ENCODE measurements around the gene ZNF507.
"Not testable (repeated sequence)": the region's sequence is repeated elsewhere in the genome, so short reads cannot be mapped to it uniquely, and the experiment has no call there.

ZNF507 gene

GRCh38 chr19:32377088-32377487, 31.7 kb downstream of the ZNF507 start:
- TF ChIP-seq, protein P1, sequence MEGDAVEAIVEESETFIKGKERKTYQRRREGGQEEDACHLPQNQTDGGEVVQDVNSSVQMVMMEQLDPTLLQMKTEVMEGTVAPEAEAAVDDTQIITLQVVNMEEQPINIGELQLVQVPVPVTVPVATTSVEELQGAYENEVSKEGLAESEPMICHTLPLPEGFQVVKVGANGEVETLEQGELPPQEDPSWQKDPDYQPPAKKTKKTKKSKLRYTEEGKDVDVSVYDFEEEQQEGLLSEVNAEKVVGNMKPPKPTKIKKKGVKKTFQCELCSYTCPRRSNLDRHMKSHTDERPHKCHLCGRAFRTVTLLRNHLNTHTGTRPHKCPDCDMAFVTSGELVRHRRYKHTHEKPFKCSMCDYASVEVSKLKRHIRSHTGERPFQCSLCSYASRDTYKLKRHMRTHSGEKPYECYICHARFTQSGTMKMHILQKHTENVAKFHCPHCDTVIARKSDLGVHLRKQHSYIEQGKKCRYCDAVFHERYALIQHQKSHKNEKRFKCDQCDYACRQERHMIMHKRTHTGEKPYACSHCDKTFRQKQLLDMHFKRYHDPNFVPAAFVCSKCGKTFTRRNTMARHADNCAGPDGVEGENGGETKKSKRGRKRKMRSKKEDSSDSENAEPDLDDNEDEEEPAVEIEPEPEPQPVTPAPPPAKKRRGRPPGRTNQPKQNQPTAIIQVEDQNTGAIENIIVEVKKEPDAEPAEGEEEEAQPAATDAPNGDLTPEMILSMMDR (IDR thresholded peaks at IDR 0.05; ENCODE audit: insufficient read depth, low read depth, low read length, missing control alignments), result peak; percentile 50
- not testable (repeated sequence) for DNase-seq (ENCODE audit: low read depth); H3K4me3 ChIP-seq (ENCODE audit: low read length)

DNA sequence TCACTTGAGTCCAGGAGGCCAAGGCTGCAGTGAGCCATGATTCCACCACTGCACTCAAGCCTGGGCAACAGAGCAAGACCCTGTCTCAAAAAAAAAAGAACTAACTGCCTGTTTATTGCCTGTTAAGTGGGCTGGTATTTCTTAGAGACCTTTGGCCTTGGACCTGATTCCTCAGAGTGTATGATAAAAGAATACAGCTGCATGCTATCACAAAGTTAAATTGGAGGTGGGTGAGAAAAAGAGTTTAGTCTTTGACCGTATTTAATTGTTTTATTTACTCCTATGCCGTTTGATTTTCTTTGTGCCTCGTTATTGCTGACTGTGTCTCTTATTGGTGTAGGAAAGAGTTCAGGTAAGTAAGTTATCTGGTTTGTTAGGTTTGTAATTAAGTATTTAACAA, 34.9 kb downstream of the ZNF507 start:
- no peak overlapping the region for H3K4me3 ChIP-seq (ENCODE audit: low read length)
- no peak for DNase-seq (ENCODE audit: low read depth)
- TF ChIP-seq, protein P1 (IDR thresholded peaks at IDR 0.05; ENCODE audit: insufficient read depth, low read depth, low read length, missing control alignments), result no peak

DNA sequence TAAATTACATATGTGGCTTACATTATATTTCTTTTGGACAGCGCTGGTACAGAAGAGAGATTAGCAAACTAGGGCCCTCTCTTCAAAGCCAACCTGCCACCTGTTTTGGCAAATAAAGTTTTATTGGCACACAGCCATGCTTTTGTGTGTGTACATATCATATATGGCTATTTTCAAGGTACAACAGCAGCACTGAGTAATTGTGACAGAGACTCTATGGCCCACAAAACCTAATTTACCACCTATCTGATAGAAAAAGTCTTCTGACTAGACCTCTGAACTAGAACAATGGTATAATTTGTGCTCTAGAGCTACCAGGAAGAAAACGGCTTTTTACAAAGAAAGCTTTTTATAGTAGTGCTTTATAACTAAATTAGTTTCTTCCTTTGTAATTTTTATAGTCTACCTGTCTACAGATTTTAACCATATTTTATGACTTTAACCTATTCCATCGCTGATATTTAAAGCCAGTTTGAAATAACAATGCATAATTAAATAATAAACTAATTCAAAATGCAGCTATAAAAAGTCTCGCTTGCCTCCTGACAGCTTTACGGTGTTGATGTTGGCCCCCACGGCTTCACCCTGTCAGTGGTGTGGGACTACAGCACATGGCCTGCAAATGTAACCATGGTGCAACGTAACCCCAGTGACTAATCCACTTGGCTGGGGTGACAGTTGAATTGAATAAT, 42.4 kb downstream of the ZNF507 start:
- no peak overlapping the region for H3K4me3 ChIP-seq (ENCODE audit: low read length)
- DNase-seq (ENCODE audit: low read depth), result peak; percentile 44
- TF ChIP-seq, protein P1 (IDR thresholded peaks at IDR 0.05; ENCODE audit: insufficient read depth, low read depth, low read length, missing control alignments), result no peak

DNA sequence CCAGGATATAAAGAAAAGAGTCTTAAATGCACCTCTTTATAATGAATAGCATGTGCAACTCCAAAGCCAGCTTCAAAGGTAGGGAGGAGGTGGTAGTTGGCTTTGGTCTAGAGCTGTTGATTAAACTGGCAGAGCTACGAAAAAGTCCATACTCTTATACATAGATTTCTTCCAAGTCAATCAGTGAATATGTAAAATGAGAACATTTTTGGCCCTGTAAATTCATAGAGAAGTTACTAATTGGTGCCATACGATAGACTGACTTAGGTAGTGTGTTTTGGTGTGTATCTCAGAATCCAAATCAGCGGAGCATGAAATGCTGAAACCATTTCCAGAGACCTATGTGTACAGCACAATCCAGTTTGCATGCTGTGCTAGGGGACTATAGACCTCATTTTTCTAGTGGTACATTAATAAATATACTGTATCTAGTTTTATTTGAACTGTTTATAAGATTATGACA, 43.0 kb downstream of the ZNF507 start:
- DNase-seq (ENCODE audit: low read depth), result no peak
- H3K4me3 ChIP-seq (ENCODE audit: low read length), result no peak overlapping the region
- TF ChIP-seq, protein P1 (IDR thresholded peaks at IDR 0.05; ENCODE audit: insufficient read depth, low read depth, low read length, missing control alignments), result no peak

DNA sequence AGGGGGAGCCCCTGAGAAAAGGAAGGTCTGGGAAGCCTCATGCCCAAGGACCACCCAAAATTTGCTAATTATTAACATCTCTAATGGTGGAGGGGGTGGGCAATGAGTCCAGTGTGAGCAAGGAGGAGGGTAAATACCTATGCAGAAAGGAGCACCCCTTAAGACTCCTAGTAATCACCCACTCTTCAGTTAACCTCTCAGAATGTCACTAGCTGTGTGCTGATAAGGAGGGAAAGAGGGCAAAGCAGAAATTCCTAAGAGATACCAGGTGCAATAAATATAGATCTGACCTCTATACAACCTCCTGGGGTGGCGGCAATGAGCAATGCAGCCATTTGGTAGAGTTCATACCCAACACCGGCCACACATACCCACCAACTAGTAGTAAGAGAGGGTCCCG, 47.5 kb downstream of the ZNF507 start:
- TF ChIP-seq, protein P1 (IDR thresholded peaks at IDR 0.05; ENCODE audit: insufficient read depth, low read depth, low read length, missing control alignments), result no peak
- no peak for DNase-seq (ENCODE audit: low read depth)
- no peak overlapping the region for H3K4me3 ChIP-seq (ENCODE audit: low read length)

DNA sequence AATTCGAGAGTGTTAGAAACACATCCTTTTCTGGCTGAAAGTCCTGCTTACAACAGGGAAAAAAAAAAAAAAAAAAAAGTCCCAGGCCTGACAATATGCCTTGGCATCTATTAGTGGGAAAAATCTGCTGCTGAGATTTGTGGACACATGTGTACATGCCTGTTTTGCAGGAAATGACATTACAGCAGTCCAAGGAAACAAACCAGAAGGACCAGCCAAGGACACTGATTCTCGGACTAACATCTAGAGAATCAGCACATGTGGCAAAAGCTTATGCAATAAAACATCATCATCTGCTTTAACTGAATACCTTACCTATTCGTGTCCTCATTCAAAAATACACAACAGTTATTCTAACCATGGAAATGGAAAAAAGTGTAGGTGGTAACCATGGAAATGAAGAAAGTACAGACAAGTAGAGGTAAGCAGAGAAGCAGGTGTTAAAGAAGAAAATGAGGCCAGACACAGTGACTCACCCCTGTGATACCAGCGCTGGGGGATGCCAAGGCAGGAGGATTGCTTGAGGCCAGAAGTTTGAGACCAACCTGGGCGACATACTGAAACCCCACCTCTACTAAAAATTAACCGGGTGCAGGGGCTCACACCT, 50.7 kb downstream of the ZNF507 start:
- peak; percentile 30 for DNase-seq (ENCODE audit: low read depth)
- TF ChIP-seq, protein P1 (IDR thresholded peaks at IDR 0.05; ENCODE audit: insufficient read depth, low read depth, low read length, missing control alignments), result no peak
- H3K4me3 ChIP-seq (ENCODE audit: low read length), result no peak overlapping the region
